ENCODE results near the gene XKRX.

GRCh38 chrX:100975212-100975611, 46.5 kb upstream of the XKRX start:
- TF ChIP-seq, protein P1, sequence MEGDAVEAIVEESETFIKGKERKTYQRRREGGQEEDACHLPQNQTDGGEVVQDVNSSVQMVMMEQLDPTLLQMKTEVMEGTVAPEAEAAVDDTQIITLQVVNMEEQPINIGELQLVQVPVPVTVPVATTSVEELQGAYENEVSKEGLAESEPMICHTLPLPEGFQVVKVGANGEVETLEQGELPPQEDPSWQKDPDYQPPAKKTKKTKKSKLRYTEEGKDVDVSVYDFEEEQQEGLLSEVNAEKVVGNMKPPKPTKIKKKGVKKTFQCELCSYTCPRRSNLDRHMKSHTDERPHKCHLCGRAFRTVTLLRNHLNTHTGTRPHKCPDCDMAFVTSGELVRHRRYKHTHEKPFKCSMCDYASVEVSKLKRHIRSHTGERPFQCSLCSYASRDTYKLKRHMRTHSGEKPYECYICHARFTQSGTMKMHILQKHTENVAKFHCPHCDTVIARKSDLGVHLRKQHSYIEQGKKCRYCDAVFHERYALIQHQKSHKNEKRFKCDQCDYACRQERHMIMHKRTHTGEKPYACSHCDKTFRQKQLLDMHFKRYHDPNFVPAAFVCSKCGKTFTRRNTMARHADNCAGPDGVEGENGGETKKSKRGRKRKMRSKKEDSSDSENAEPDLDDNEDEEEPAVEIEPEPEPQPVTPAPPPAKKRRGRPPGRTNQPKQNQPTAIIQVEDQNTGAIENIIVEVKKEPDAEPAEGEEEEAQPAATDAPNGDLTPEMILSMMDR (IDR thresholded peaks at IDR 0.05) = no peak
- TF ChIP-seq POLR2AphosphoS5 (IDR thresholded peaks at IDR 0.05) (no peak), POLR2A (IDR thresholded peaks at IDR 0.05) (no peak), EP300 (IDR thresholded peaks at IDR 0.05) (no peak)

Measured in sigmoid colon (tissue), 4 donors.